ELF-1 (cell line): Measurements from ENCODE around the gene TENT4B.
"Not testable (repeated sequence)": the region's sequence is repeated elsewhere in the genome, so short reads cannot be mapped to it uniquely, and the experiment has no call there.

Experiments used
- DNase-seq: peaks from one replicate; pipeline ENCODE4 v3.0.0-alpha.2; 2016; ENCODE audit warnings: low read depth, low spot score

The TENT4B gene

GRCh38 chr16:50229149-50229726 is 76.1 kb downstream of the TENT4B start:
- DNase-seq, result no peak

DNA sequence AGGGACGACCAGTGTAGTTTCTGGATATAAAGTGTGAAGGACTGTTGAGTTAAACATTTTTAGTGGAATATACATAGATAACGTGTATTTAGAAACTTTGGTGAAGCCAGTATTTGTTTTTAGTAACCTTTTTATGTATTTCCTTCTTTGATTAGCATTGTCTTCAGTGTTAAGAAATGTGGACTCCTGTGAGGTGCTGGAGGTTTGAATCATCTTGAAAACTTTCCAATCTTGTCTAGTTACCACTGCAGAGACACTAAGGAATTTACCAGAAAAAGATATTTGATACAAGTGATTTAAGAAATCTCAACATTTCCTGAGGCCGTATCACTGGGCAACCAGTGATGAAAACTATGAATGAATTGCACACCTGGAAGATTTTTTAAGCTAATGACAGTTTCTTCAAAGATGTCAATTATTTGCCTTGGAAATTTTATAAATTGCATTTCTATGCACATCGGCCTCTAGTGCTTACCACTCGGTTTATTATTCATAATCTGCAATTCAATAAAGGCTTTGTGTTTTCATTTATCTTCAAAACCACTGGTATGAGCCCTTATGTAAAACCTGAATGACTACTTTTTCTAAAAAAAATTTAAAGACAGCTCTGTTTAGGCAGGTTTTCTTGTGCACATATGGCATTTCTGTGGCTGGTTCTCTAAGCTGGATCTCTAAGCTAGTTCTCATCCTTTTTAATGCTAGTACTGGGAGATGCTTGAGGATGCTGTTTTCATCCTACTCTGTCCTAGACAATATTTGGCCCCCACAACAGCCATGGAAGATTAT is 81.9 kb downstream of the TENT4B start:
- DNase-seq, result no peak

DNA sequence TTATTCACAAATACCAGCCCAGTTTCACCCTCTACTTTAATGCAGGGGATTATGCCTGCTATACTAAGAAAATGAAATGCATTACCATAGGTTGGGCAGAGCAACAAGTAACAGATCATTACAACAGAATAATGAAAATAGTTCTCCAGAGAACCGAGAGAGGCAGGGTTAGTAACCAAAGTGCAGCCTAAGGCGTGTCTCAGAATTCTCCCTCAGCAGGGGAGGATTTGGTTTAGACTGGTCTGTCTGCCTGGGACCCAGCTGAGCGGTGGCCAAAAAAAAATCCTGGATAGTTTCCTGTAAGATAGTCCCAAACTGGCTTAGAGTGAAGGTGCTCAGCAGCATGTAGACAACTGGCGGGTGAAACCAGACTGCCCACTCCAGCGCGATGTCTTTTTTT is 82.5 kb downstream of the TENT4B start:
- DNase-seq, result peak; percentile 68

GRCh38 chr16:50238314-50238713 is 85.2 kb downstream of the TENT4B start:
- no peak for DNase-seq

- DNase-seq, result no peak
These were observed 85.8 kb downstream of the TENT4B start for GRCh38 chr16:50238868-50239301.

DNA sequence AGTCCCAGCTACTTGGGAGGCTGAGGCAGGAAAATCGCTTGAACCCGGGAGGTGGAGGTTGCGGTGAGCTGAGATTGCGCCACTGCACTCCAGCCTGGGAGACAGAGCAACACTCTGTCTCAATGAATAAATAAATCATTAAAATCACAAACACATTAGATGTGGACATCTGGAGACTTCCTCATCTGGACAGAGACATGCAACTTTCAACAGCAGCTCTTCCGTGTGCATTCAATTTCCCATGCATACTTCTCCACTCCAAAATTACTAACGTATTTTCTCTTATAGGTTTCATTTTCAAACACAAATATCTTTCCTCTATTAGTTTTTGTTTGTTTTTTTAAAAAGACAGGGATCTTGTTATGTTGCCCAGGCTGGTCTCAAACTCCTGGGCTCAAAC is 89.9 kb downstream of the TENT4B start:
- not testable (repeated sequence) for DNase-seq

DNA sequence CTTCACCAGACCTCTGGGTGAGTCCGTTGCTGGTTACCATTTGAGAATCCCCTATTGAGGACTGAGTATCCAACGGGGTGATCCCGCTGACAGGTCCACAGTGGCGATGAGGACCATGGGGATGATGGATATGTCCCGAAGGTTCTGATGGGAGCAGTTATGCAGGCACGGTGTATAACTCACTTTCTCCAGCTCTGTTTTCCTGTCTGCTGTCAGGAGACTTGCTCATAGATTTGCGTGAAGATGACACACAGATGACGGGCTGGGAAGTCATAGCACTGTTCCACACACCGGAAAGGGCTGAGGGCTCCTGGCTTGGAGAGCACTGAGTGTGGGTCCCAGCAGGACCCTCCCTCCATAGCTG is 91.0 kb downstream of the TENT4B start:
- no peak for DNase-seq

- peak; percentile 69 for DNase-seq
These were observed 91.7 kb downstream of the TENT4B start for GRCh38 chr16:50244504-50245416.

DNA sequence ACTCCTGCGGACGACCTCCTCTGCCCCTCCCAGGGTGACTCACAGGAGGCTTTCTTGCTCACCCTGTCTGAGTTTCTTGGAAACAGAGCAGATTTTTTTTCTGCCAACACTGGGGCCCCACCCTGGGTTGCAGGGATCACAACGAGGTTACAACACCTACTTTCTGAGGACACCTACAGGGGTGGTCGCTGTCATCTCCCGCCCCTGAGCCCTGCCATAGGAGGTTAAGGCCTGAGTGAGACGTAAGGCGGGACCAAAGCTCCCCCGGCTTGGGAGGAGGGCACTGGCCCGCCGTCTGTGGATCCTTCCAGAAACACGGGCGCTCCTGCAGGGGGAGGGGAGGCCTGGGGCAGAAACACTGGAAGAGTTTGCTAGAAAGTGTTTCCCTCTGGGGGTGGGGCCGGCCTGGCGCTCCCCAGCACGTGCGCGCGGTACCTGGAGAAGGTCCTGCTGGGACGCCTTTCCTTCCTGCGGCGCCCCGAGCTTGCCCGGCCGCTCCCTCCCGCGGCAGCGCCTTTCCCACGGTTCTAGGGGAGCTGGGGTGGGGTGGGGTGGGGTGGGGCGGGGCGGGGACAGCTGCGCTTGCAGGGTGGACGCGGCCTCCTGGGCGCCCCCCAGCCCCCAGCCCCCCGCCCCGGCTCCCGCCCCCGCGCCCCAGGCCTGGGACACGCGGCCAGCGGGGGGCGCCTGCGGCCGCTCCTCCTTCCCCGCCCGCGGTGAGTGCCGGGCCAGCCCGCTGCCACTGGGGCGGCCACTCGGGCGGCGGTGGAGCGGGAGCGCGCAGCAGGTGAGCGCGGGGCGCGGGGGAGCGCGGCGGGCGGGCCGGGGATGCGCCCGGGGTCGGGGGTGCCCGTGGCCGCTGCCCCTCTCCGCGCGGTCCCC is 92.6 kb downstream of the TENT4B start:
- peak; percentile 45 for DNase-seq

- DNase-seq, result peak; percentile 33
These were observed 93.4 kb downstream of the TENT4B start for GRCh38 chr16:50246299-50247122.

GRCh38 chr16:50247123-50247905 is 94.2 kb downstream of the TENT4B start:
- no peak for DNase-seq

- DNase-seq, result no peak
These were observed 95.0 kb downstream of the TENT4B start for GRCh38 chr16:50247906-50248608.

GRCh38 chr16:50248845-50249244 is 95.7 kb downstream of the TENT4B start:
- peak; percentile 31 for DNase-seq

DNA sequence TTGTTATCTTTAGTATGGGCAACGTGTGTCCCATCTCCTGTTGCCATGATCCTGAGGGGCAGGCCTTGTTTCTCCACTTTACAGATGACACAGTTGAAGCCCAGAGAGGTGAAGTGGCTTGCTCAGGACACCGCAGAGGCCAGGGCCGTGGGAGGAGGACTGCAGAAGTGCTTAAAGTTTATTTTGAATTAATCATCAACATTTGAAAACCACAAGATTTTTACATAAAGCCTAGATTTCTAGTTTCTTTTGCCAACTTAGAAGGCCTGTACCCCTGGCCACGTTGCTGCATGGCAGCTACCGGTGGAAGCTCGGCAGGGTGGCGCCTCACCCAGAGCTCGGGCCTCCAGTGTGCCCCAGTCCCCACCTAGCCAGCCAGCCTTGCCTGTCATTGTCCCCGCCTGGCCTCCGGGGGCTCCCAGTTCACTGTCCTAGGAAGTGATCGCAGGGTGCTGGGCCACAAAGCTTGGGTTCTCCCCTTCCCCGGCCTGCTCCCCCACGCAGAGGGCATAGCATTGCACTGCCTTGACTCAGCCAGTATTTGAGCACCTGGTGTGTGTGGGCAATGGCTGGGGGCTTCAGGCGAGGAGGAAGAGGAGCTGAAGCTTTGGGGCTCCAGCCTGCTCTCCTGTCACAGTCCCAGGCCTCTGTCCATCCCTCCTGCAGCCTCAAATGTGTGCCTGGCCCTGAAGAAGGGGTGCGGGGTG is 98.4 kb downstream of the TENT4B start:
- no peak for DNase-seq

- no peak for DNase-seq
These were observed 99.0 kb downstream of the TENT4B start for GRCh38 chr16:50252082-50252611.

DNA sequence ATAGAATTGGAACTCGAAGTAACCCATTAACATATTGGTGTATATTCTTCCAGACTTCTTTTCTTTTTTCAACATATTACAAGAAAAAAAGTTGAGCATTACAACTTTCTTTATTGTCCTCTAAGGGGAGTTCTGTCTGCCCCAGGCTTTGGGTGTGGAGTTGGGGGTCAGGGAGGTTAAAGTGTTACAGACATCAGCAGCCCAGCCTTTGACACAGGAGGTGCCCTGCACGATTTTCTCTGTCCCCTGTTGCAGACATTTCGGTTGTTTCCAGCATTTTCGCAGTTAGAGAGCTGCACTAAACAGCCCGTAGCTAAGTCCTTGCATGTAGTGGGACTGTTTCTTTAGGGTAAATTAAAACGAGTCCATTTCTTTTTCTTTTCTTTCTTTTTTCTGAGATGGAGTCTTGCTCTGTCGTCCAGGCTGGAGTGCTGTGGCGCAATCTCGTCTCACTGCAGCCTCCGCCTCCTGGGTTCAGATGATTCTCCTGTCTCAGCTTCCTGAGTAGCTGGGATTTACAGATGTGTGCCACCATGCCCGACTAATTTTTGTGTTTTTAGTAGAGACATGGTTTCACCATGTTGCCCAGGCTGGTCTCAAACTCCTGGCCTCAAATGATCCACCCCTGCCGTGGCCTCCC is 99.9 kb downstream of the TENT4B start:
- DNase-seq, result no peak

DNA sequence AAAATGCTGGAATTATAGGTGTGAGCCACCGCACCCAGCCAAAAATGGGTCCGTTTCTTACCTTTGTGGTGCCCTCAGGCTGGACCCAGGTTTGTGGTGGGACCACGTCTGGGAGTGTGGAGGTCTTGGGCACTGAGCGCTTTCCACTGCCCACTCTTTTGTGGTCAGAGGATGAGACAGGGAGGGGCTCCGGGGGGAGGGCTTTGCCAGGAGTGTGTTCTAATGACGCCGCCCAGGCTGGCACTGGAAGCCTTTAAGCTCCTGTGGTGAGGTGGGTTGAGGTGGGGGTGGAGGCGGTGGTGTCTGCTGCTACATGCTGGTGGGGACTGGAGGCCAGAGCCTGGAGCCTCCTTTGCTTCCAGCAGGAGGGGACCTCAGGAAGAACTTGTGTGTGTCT is 100.4 kb downstream of the TENT4B start:
- no peak for DNase-seq

- DNase-seq, result no peak
These were observed 101.0 kb downstream of the TENT4B start for GRCh38 chr16:50254072-50254471.
